ENCODE results near the gene RALGPS2. TPM values are rescaled to one million over a fixed set of nuclear protein-coding genes. Genes with fewer than 3 reads are reported as not detected.

Gene RALGPS2
- total RNA-seq, 4 donors from 2014 or later = 4.3 to 30.8 (median 16.8) TPM

DNA sequence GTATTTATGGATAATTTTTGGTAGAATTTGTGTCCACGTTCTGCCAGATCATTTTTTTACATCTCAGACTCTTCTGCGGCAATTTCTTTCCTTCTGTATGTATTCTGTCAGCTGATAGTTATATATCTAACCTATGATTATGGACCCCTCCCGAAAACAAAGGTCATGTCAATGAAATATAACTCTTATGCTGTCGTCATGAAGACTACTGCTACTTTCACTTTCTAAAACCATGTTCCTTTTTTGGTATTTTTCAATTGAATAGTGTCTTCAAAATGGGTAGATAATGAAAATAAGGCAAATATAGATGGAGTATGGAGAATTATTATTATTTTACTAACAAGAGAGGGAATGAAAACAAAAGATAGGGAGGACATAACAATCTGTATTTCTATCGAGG lies 142.6 kb downstream of the RALGPS2 start:
- 24 to 29% methylated on average over 5 of the region's 5 CpGs for WGBS, 2 donors
- Histone ChIP-seq H3K27ac (peak overlapping the region; percentile 43 to 81 (median 60)), H3K36me3 (no peaks in the 10 kb centered on the region), H3K4me3 (peak overlapping the region; percentile 16 to 43 (median 25)), H3K9me3 (no peaks in the 10 kb centered on the region), H3K4me1 (peaks cover 0 to 49% (median 7%) of the 10 kb centered on the region in 4 donors), H3K27me3 (no peaks in the 10 kb centered on the region)
- no peak for DNase-seq (ENCODE audit: low spot score in 2 of 2)
- no peak for TF ChIP-seq POLR2A (IDR thresholded peaks at IDR 0.05)
- peak in 1 of 2 donors; percentile 13 for TF ChIP-seq EP300 (IDR thresholded peaks at IDR 0.05)
- no peak for TF ChIP-seq CTCF (IDR thresholded peaks at IDR 0.05)

DNA sequence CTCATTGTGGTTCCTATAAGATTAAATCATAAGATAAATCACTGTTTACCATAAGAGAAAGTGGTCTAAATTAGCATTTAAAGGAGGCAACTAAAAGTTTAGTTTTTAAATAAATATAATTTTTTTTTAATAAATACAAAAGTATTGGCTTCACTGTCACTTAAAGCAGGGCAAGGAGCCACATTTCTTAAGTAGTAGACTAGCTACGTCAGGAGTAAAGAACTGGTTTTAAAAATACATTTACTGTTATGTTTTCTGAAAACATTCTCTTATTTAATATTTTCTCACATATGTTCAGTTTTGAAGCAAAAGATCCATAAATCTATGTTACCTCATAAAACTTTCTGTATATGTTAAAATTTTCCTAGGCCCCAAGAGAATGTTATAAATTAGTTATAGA lies 143.7 kb downstream of the RALGPS2 start:
- TF ChIP-seq EP300 (IDR thresholded peaks at IDR 0.05) (no peak), POLR2A (IDR thresholded peaks at IDR 0.05) (no peak), CTCF (IDR thresholded peaks at IDR 0.05) (no peak)
- Histone ChIP-seq H3K9me3 (no peaks in the 10 kb centered on the region), H3K27me3 (no peaks in the 10 kb centered on the region), H3K4me3 (peak overlapping the region; percentile 4 to 43 (median 18)), H3K4me1 (peaks cover 0 to 47% (median 7%) of the 10 kb centered on the region in 4 donors), H3K27ac (peak overlapping the region in 3 of 4 donors; percentile 31 to 81 (median 66)), H3K36me3 (no peaks in the 10 kb centered on the region)
- no peak for DNase-seq (ENCODE audit: low spot score in 2 of 2)
- 44 to 57% methylated on average over 1 of the region's 1 CpG for WGBS, 2 donors

DNA sequence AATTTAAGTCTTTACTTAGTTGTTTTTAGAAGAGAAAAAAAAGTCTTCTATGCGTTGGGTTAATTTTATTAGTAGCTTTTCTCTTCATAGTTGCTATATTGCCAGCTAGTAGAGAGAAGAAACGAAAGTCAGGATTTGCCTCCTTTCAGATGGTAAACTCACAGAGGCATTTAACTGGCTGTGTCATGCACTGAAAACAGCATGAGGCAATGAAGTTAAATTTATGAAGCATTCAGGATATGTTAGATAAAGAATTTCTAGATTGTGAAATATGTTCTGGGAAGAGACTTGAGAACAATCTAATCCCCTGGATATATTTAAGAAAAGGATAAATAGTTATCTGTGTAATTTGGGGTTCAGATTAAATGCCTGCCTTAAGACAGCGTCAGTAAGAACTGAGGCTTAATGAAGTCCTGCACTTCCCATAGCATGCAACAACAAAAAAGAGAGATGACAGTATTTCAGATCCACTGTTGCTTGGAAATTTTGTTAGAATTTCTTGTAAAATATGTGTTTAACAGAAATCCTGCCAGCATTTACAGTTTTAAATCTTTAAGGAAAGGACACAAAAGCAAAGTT lies 144.2 kb downstream of the RALGPS2 start:
- H3K4me1 ChIP-seq = peaks cover 0 to 47% (median 7%) of the 10 kb centered on the region in 4 donors
- H3K27ac ChIP-seq = peak overlapping the region in 3 of 4 donors; percentile 31 to 81 (median 66)
- DNase-seq (ENCODE audit: low spot score in 2 of 2) = no peak
- no peaks in the 10 kb centered on the region for H3K36me3 ChIP-seq
- 37 to 38% methylated on average over 3 of the region's 3 CpGs for WGBS, 2 donors
- peak overlapping the region; percentile 4 to 43 (median 18) for H3K4me3 ChIP-seq
- H3K9me3 ChIP-seq = no peaks in the 10 kb centered on the region
- TF ChIP-seq CTCF (IDR thresholded peaks at IDR 0.05) (no peak), EP300 (IDR thresholded peaks at IDR 0.05) (peak in 1 of 2 donors; percentile 42)
- H3K27me3 ChIP-seq = no peaks in the 10 kb centered on the region

GRCh38 chr1:178870221-178870620 lies 145.2 kb downstream of the RALGPS2 start:
- no peaks in the 10 kb centered on the region for H3K36me3 ChIP-seq
- peaks cover 0 to 47% (median 7%) of the 10 kb centered on the region in 4 donors for H3K4me1 ChIP-seq
- H3K4me3 ChIP-seq = peak overlapping the region in 2 of 4 donors; percentile 4 to 43
- DNase-seq (ENCODE audit: low spot score in 2 of 2) = no peak
- peak overlapping the region in 1 of 4 donors; percentile 81 for H3K27ac ChIP-seq
- TF ChIP-seq POLR2A (IDR thresholded peaks at IDR 0.05) (no peak), EP300 (IDR thresholded peaks at IDR 0.05) (no peak), CTCF (IDR thresholded peaks at IDR 0.05) (no peak)
- H3K27me3 ChIP-seq = no peaks in the 10 kb centered on the region
- 22 to 23% methylated on average over 1 of the region's 1 CpG for WGBS, 2 donors
- no peaks in the 10 kb centered on the region for H3K9me3 ChIP-seq

- Histone ChIP-seq H3K36me3 (no peaks in the 10 kb centered on the region), H3K27ac (peak within 1 kb of the TSS in 3 of 4 donors; percentile 45 to 81 (median 70)), H3K9me3 (no peaks in the 10 kb centered on the region), H3K4me3 (peak within 1 kb of the TSS in 3 of 4 donors; percentile 17 to 43 (median 29)), H3K4me1 (peaks cover 0 to 47% (median 7%) of the 10 kb centered on the region in 4 donors), H3K27me3 (no peaks in the 10 kb centered on the region)
- TF ChIP-seq EP300 (IDR thresholded peaks at IDR 0.05) (peak in 1 of 2 donors; percentile 6), POLR2A (IDR thresholded peaks at IDR 0.05) (no peak)
- WGBS, 2 donors = 19 to 23% methylated on average over 4 of the region's 4 CpGs
- DNase-seq (ENCODE audit: low spot score in 2 of 2) = no peak
Observed at GRCh38 chr1:178870944-178871343, 145.9 kb downstream of the RALGPS2 start, which contains the start of gene ANGPTL1. TSS of gene ANGPTL1 (minus strand) at chr1:178871077. CDS start at chr1:178865776, 5,301 bp downstream.

Measured in tibial nerve (tissue), 4 donors.